Measurements from ENCODE around the gene IRF7.

The IRF7 gene

DNA sequence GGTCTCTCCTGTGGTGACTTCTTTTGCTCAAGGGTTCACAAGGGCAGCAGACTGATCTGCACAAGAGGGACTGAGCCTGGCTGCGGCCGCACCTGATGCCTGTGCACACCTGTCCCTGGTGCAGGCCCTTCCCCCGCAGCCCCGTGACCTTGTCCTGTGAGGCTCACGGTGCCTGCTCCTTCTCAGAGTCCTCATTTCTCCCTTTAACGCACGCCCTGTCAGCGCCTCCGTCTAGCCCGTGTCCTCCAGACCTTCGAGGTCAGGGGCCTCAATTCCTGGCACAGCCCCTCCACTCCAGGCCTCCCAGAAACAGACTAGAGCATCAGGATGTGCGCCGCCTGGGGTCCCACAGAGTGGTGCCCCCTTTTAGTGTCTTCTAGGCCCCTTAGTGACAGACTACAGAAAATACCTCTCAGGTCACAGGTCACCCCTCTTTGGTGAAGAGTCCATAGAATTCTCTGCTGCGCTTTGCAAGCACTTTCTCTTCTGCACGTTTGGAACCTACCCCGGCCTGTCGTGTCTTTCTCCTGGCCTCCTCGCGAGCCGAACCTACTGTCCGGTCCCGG is 20.3 kb upstream of the IRF7 start:
- in situ Hi-C loops (cut with MboI; ENCODE audit: low pct_unique_long_range_greater_than_20kb, low sequenced_read_pairs, unreplicated experiment), result no loop called here
- DNase-seq (ENCODE audit: low spot score), result no peak

DNA sequence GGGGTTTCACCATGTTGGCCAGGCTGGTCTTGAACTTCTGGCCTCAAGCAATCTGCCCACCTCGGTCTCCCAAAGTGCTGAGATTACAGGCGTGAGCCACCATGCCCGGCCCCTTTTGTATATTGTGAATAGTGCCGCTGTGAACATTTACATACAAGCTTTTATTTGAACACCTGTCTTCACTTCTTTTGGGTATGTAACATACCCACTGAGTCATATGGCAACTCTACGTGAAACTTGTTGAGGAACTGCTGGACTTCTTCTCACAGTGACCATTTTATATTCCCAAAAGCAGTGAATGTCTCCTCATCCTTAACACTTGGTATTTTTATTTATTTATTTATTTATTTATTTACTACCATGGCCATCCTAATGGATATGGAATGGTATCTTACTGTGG is 15.1 kb upstream of the IRF7 start:
- in situ Hi-C loops (cut with MboI; ENCODE audit: low pct_unique_long_range_greater_than_20kb, low sequenced_read_pairs, unreplicated experiment), result no loop called here
- no peak for DNase-seq (ENCODE audit: low spot score)
- TF ChIP-seq, protein P1, sequence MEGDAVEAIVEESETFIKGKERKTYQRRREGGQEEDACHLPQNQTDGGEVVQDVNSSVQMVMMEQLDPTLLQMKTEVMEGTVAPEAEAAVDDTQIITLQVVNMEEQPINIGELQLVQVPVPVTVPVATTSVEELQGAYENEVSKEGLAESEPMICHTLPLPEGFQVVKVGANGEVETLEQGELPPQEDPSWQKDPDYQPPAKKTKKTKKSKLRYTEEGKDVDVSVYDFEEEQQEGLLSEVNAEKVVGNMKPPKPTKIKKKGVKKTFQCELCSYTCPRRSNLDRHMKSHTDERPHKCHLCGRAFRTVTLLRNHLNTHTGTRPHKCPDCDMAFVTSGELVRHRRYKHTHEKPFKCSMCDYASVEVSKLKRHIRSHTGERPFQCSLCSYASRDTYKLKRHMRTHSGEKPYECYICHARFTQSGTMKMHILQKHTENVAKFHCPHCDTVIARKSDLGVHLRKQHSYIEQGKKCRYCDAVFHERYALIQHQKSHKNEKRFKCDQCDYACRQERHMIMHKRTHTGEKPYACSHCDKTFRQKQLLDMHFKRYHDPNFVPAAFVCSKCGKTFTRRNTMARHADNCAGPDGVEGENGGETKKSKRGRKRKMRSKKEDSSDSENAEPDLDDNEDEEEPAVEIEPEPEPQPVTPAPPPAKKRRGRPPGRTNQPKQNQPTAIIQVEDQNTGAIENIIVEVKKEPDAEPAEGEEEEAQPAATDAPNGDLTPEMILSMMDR (IDR thresholded peaks at IDR 0.05; ENCODE audit: extremely low read depth, insufficient read depth, missing control alignments), result no peak

More for the DNA sequence above, 20.3 kb upstream of the IRF7 start:
- TF ChIP-seq, protein P1 (IDR thresholded peaks at IDR 0.05; ENCODE audit: extremely low read depth, insufficient read depth, missing control alignments), result no peak

DNA sequence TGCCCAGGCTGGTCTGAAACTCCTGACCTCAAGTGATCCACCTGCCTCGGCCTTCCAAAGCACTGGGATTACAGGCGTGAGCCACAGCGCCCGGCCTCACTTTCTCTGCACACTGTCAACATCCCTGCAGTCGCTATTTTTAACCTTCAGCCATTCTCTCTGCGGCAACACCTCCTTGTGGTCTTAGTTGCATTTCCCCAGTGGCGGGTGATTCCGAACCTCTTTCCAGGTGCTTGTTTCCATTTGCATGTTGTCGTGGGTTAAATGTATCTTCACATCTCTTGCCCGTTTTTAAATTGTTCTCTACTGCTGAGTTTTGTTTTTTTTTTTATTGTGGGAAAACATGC is 13.5 kb upstream of the IRF7 start:
- in situ Hi-C loops (cut with MboI; ENCODE audit: low pct_unique_long_range_greater_than_20kb, low sequenced_read_pairs, unreplicated experiment), result no loop called here
- TF ChIP-seq, protein P1 (IDR thresholded peaks at IDR 0.05; ENCODE audit: extremely low read depth, insufficient read depth, missing control alignments), result no peak
- DNase-seq (ENCODE audit: low spot score), result no peak

DNA sequence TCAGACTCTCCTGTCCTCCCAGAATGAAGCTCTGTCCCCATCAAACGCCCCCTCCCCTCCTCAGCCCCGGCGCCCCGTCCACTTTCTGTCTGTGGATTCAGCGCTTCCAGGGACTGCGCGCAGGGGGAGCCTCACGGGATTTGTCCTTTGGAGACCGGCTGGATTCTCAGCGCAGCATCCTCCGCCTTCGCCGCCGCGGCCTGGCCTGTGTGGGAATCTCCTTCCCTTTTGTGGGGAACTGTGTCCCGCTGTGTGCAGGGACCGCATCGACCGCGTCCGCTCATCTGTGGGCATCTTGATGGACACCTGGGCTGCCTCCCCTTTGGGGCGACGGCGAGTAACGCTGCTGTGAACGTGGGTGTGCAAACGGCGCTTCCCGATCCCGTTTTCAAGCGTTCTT is 12.3 kb upstream of the IRF7 start:
- TF ChIP-seq, protein P1 (IDR thresholded peaks at IDR 0.05; ENCODE audit: extremely low read depth, insufficient read depth, missing control alignments), result no peak
- no peak for DNase-seq (ENCODE audit: low spot score)
- in situ Hi-C loops (cut with MboI; ENCODE audit: low pct_unique_long_range_greater_than_20kb, low sequenced_read_pairs, unreplicated experiment), result no loop called here

DNA sequence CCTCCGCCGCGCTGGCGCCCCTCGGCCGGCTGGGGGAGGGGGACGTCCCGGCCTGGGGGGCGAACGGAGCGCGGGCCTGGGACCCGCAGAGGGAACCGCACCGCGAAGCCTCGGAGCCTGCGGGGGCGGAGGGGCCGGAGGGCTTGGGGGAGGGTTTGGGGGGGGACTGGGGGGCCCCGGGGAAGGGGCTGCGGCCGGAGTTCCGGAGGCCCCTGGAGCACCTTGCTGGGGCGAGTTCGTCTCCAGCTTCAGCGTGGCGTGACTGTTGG is 11.5 kb upstream of the IRF7 start:
- TF ChIP-seq, protein P1 (IDR thresholded peaks at IDR 0.05; ENCODE audit: extremely low read depth, insufficient read depth, missing control alignments), result no peak
- in situ Hi-C loops (cut with MboI; ENCODE audit: low pct_unique_long_range_greater_than_20kb, low sequenced_read_pairs, unreplicated experiment), result no loop called here
- no peak for DNase-seq (ENCODE audit: low spot score)

DNA sequence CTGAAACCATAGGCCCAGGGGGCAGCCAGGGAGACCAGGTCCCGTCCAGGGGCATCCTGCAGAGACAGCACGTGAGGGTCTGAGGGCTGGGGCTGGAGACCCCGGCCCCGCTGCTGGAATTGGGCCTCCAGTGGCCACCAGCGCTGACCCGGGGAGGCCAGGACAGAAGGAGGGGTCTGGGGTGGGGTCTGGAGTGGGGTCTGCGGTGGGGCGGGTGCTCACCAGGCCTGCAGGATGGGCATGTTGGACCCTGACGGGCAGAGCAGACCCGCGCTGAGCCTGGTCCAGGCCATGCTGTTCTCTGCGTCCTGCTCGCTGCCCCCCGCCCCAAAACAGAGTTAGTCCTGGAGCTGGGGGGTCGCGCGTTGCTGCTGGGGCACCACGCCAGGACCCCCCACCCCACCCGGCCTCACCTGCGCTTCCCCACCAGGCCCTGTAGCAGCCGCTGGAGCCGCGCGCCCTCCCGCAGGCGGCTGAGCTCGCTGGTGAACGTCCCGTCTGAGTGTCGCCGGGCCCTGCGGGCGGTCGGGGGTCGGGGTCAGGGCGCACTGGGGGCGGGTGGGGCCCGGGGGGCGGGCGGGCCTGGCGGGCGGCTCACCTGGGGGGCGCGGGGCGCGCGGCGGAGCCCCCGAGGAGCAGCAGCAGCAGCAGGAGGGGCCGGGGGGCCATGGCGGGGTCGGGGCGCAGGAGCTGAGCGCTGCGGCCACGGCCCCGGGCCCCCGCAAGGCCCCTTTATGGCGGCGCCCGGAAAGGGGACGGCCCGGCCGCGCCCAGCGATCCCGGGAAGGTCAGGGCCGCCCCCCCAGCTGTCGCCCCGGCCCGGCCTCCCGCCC is 10.9 kb upstream of the IRF7 start, which contains the start of gene SCT:
Gene SCT (minus strand): TSS at position 707 of the 833 bp plus-strand sequence. CDS start 38 bp downstream, at position 669.
- TF ChIP-seq, protein P1 (IDR thresholded peaks at IDR 0.05; ENCODE audit: extremely low read depth, insufficient read depth, missing control alignments), result no peak
- DNase-seq (ENCODE audit: low spot score), result no peak
- in situ Hi-C loops (cut with MboI; ENCODE audit: low pct_unique_long_range_greater_than_20kb, low sequenced_read_pairs, unreplicated experiment), result no loop called here

Data from GM13977 (cell line).